ENCODE data around the gene DYNC1H1. TPM values are rescaled to one million over a fixed set of nuclear protein-coding genes. Genes with fewer than 3 reads are reported as not detected.

Gene DYNC1H1
- total RNA-seq, 1 donor from 2014 or later = 236 TPM

- intact Hi-C loops (cut with micrococcal nuclease) = loop anchor here (2.0 to 10.0 kb wide), 6 partner anchors 136 to 1246 kb away; partner anchors contain the start of gene EIF5
- no peaks in the 10 kb centered on the region for H3K9me3 Mint-ChIP-seq
- peak overlapping the region; percentile 93 for H3K4me3 Mint-ChIP-seq
- peaks cover 64% of the 10 kb centered on the region for H3K4me1 Mint-ChIP-seq
- peak; percentile 33 for ATAC-seq (ENCODE audit: low read depth)
- H3K36me3 Mint-ChIP-seq (ENCODE audit: low read depth) = peaks cover 55% of the 10 kb centered on the region
- TF ChIP-seq CTCF (IDR thresholded peaks at IDR 0.05) = no peak
- DNase-seq = no peak
- POLR2A ChIA-PET = interaction anchor here (1.1 kb wide), 1 partner anchor 53 kb away, joined by 3 read pairs; no protein-coding TSS in a partner anchor
- H3K27me3 Mint-ChIP-seq = no peaks in the 10 kb centered on the region
- peak overlapping the region; percentile 80 for H3K27ac Mint-ChIP-seq
- CTCF ChIA-PET = interaction anchor here (3.0 kb wide), 1 partner anchor 10 kb away, joined by 12 read pairs; no protein-coding TSS in a partner anchor
Measured at GRCh38 chr14:102085948-102086708, 121.8 kb downstream of the DYNC1H1 start.

GRCh38 chr14:102086709-102086971, 122.3 kb downstream of the DYNC1H1 start:
- Mint-ChIP-seq H3K9me3 (no peaks in the 10 kb centered on the region), H3K4me3 (peak overlapping the region; percentile 86), H3K4me1 (peaks cover 64% of the 10 kb centered on the region), H3K27ac (peak overlapping the region; percentile 88), H3K36me3 (ENCODE audit: low read depth) (peaks cover 50% of the 10 kb centered on the region), H3K27me3 (no peaks in the 10 kb centered on the region)
- POLR2A ChIA-PET = interaction anchor here (1.1 kb wide), 1 partner anchor 52 kb away, joined by 3 read pairs; no protein-coding TSS in a partner anchor
- TF ChIP-seq CTCF (IDR thresholded peaks at IDR 0.05) = no peak
- DNase-seq (no peak), ATAC-seq (ENCODE audit: low read depth) (no peak)
- CTCF ChIA-PET = interaction anchor here (3.0 kb wide), 1 partner anchor 10 kb away, joined by 12 read pairs; no protein-coding TSS in a partner anchor
- intact Hi-C loops (cut with micrococcal nuclease) = loop anchor here (2.0 to 10.0 kb wide), 6 partner anchors 136 to 1246 kb away; partner anchors contain the start of gene EIF5

- no peak for TF ChIP-seq CTCF (IDR thresholded peaks at IDR 0.05)
- peak within 1 kb of the TSS; percentile 93 for H3K4me3 Mint-ChIP-seq
- ATAC-seq (ENCODE audit: low read depth) (peak; percentile 69), DNase-seq (peak; percentile 95)
- intact Hi-C loops (cut with micrococcal nuclease) = loop anchor here (1.0 to 10.0 kb wide), 12 partner anchors 52 to 1245 kb away; partner anchors contain the start of genes CINP, DYNC1H1, EIF5 and TECPR2
- peaks cover 44% of the 10 kb centered on the region for H3K36me3 Mint-ChIP-seq (ENCODE audit: low read depth)
- peak within 1 kb of the TSS; percentile 88 for H3K27ac Mint-ChIP-seq
- H3K27me3 Mint-ChIP-seq = no peaks in the 10 kb centered on the region
- CTCF ChIA-PET = interaction anchor here (1.0 to 3.0 kb wide), 2 partner anchors 9 kb away, joined by 5 to 12 read pairs; no protein-coding TSS in a partner anchor
- POLR2A ChIA-PET = interaction anchor here (0.5 to 1.6 kb wide), 8 partner anchors 20 to 278 kb away, joined by 3 to 14 read pairs (median 4); partner anchors contain the start of genes DYNC1H1 and WDR20
- H3K4me1 Mint-ChIP-seq = peaks cover 60% of the 10 kb centered on the region
- H3K9me3 Mint-ChIP-seq = no peaks in the 10 kb centered on the region
Measured at GRCh38 chr14:102086972-102087761, 122.8 kb downstream of the DYNC1H1 start, which contains the start of gene HSP90AA1. HSP90AA1 (minus strand) TSS chr14:102087044; CDS start chr14:102086378, 666 bp downstream.

GRCh38 chr14:102087762-102088011, 123.3 kb downstream of the DYNC1H1 start:
- TF ChIP-seq CTCF (IDR thresholded peaks at IDR 0.05) = no peak
- DNase-seq (no peak), ATAC-seq (ENCODE audit: low read depth) (no peak)
- ChIA-PET POLR2A (interaction anchor here (0.5 to 1.6 kb wide), 10 partner anchors 10 to 278 kb away, joined by 3 to 14 read pairs (median 4); partner anchors contain the start of genes DYNC1H1, WDR20 and ZNF839), CTCF (interaction anchor here (0.7 to 1.3 kb wide), 3 partner anchors 9 to 25 kb away, joined by 3 to 5 read pairs (median 3); no protein-coding TSS in a partner anchor)
- H3K27ac Mint-ChIP-seq = peak overlapping the region; percentile 82
- H3K27me3 Mint-ChIP-seq = no peaks in the 10 kb centered on the region
- no peaks in the 10 kb centered on the region for H3K9me3 Mint-ChIP-seq
- intact Hi-C loops (cut with micrococcal nuclease) = loop anchor here (1.0 to 10.0 kb wide), 13 partner anchors 15 to 1245 kb away; partner anchors contain the start of genes CINP, DYNC1H1, EIF5 and TECPR2
- peak overlapping the region; percentile 85 for H3K4me3 Mint-ChIP-seq
- peaks cover 54% of the 10 kb centered on the region for H3K4me1 Mint-ChIP-seq
- H3K36me3 Mint-ChIP-seq (ENCODE audit: low read depth) = peaks cover 39% of the 10 kb centered on the region

All from activated B cell treated with CpG ODN at 0.5 μM for 24 hours (primary cell).